ENCODE results near the gene SEMA4B. TPM values are rescaled to one million over a fixed set of nuclear protein-coding genes. Genes with fewer than 3 reads are reported as not detected.

SEMA4B gene
- total RNA-seq, 1 experiment from 2014 or later, result 50.2 TPM

- TF ChIP-seq ARID4B (CRISPR knock-in tag; IDR thresholded peaks at IDR 0.05; ENCODE audit: borderline replicate concordance) (peak; percentile 61; the same call in 1 of the 2 replicates), RORB (CRISPR knock-in tag; IDR thresholded peaks at IDR 0.05) (no peak), IRF2 (CRISPR knock-in tag; IDR thresholded peaks at IDR 0.05; ENCODE audit: borderline replicate concordance, low read depth) (no peak), USF2 (CRISPR knock-in tag; IDR thresholded peaks at IDR 0.05) (0 out of 2 replicates have a peak, but pooled peaks have one; percentile 14), USF1 (CRISPR knock-in tag; IDR thresholded peaks at IDR 0.05) (peak; percentile 25; the same call in 1 of the 2 replicates), ZBTB21 (CRISPR knock-in tag; IDR thresholded peaks at IDR 0.05; ENCODE audit: borderline replicate concordance) (peak; percentile 27; the same call in 1 of the 2 replicates), FOXP1 (CRISPR knock-in tag; IDR thresholded peaks at IDR 0.05; ENCODE audit: borderline replicate concordance) (peak; percentile 45; the same call in 1 of the 2 replicates), SOX15 (CRISPR knock-in tag; IDR thresholded peaks at IDR 0.05) (no peak), ZNF396 (CRISPR knock-in tag; IDR thresholded peaks at IDR 0.05; ENCODE audit: borderline replicate concordance) (no peak), E2F5 (CRISPR knock-in tag; IDR thresholded peaks at IDR 0.05) (0 out of 2 replicates have a peak, but pooled peaks have one; percentile 59), MAX (CRISPR knock-in tag; IDR thresholded peaks at IDR 0.05) (peak; percentile 63)
Measured at GRCh38 chr15:90233387-90234095, 32.4 kb downstream of the SEMA4B start, which contains the start of gene CIB1 (continued).

GRCh38 chr15:90234096-90234988 is 33.2 kb downstream of the SEMA4B start, which contains the start of gene GDPGP1:
Gene GDPGP1, plus strand, starts transcription at chr15:90234209. Its CDS starts 6,700 bp downstream, at chr15:90240909.
- Mint-ChIP-seq H3K9me3 (no peaks in the 10 kb centered on the region), H3K36me3 (peaks cover 16% of the 10 kb centered on the region), H3K4me3 (peak within 1 kb of the TSS; percentile 72), H3K27me3 (ENCODE audit: low read depth) (no peaks in the 10 kb centered on the region), H3K4me1 (peaks cover 16% of the 10 kb centered on the region), H3K27ac (peak within 1 kb of the TSS; percentile 25)
- DNase-seq (ENCODE audit: low spot score), result no peak
- peak; percentile 13 for ATAC-seq
- ChIA-PET CTCF (interaction anchor here (0.7 to 3.2 kb wide), 32 partner anchors 13 to 495 kb away, joined by 3 to 66 read pairs (median 6); partner anchors contain the start of genes IDH2, NGRN, SEMA4B and TTLL13), POLR2A (interaction anchor here (0.5 to 1.8 kb wide), 10 partner anchors 13 to 132 kb away, joined by 3 to 11 read pairs (median 6); partner anchors contain the start of genes IDH2, NGRN, SEMA4B and TTLL13)
- 0 out of 2 replicates have a peak, but pooled peaks have one; percentile 32 for TF ChIP-seq FOXK1 (CRISPR knock-in tag; IDR thresholded peaks at IDR 0.05)
- 0 out of 2 replicates have a peak, but pooled peaks have one; percentile 70 for TF ChIP-seq CREM (CRISPR knock-in tag; IDR thresholded peaks at IDR 0.05)
- TF ChIP-seq ETV6 (CRISPR knock-in tag; IDR thresholded peaks at IDR 0.05), result no peak
- TF ChIP-seq NFYB (CRISPR knock-in tag; conservative IDR thresholded peaks at IDR 0.05; ENCODE audit: low read depth), result no peak
- no peak for TF ChIP-seq RELA (CRISPR knock-in tag; IDR thresholded peaks at IDR 0.05; ENCODE audit: borderline replicate concordance)
- TF ChIP-seq FOXP4 (CRISPR knock-in tag; IDR thresholded peaks at IDR 0.05), result no peak
- peak; percentile 92 for TF ChIP-seq SP1 (CRISPR knock-in tag; conservative IDR thresholded peaks at IDR 0.05)
- 0 out of 2 replicates have a peak, but pooled peaks have one; percentile 42 for TF ChIP-seq FOXP1 (CRISPR knock-in tag; IDR thresholded peaks at IDR 0.05; ENCODE audit: borderline replicate concordance)
- TF ChIP-seq NR2C2 (CRISPR knock-in tag; IDR thresholded peaks at IDR 0.05), result no peak
- no peak for TF ChIP-seq ZBTB21 (CRISPR knock-in tag; IDR thresholded peaks at IDR 0.05; ENCODE audit: borderline replicate concordance)
- no peak for TF ChIP-seq SMAD3 (CRISPR knock-in tag; IDR thresholded peaks at IDR 0.05; ENCODE audit: borderline replicate concordance)
- TF ChIP-seq EMX1 (CRISPR knock-in tag; IDR thresholded peaks at IDR 0.05), result no peak
- no peak for TF ChIP-seq SOX15 (CRISPR knock-in tag; IDR thresholded peaks at IDR 0.05)
- TF ChIP-seq CDX4 (CRISPR knock-in tag; IDR thresholded peaks at IDR 0.05; ENCODE audit: borderline replicate concordance), result no peak
- TF ChIP-seq HMGA2 (CRISPR knock-in tag; IDR thresholded peaks at IDR 0.05), result no peak

All from WTC11 (cell line).